ENCODE measurements around the gene FAM111A. TPM values are rescaled to one million over a fixed set of nuclear protein-coding genes. Genes with fewer than 3 reads are reported as not detected.
"Not testable (repeated sequence)": the region's sequence is repeated elsewhere in the genome, so short reads cannot be mapped to it uniquely, and the experiment has no call there.

Gene FAM111A, protein sequence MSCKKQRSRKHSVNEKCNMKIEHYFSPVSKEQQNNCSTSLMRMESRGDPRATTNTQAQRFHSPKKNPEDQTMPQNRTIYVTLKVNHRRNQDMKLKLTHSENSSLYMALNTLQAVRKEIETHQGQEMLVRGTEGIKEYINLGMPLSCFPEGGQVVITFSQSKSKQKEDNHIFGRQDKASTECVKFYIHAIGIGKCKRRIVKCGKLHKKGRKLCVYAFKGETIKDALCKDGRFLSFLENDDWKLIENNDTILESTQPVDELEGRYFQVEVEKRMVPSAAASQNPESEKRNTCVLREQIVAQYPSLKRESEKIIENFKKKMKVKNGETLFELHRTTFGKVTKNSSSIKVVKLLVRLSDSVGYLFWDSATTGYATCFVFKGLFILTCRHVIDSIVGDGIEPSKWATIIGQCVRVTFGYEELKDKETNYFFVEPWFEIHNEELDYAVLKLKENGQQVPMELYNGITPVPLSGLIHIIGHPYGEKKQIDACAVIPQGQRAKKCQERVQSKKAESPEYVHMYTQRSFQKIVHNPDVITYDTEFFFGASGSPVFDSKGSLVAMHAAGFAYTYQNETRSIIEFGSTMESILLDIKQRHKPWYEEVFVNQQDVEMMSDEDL
- 10 to 100 TPM; 32.8 to 34.4 TPM for total RNA-seq
- polyA plus RNA-seq (2013, experiment 1 of 2) = 67.8 TPM
- 79.4 TPM for polyA plus RNA-seq (2013, experiment 2 of 2)
- total RNA-seq = 11.9 to 308 (median 125) reads per million in 172 experiments

DNA sequence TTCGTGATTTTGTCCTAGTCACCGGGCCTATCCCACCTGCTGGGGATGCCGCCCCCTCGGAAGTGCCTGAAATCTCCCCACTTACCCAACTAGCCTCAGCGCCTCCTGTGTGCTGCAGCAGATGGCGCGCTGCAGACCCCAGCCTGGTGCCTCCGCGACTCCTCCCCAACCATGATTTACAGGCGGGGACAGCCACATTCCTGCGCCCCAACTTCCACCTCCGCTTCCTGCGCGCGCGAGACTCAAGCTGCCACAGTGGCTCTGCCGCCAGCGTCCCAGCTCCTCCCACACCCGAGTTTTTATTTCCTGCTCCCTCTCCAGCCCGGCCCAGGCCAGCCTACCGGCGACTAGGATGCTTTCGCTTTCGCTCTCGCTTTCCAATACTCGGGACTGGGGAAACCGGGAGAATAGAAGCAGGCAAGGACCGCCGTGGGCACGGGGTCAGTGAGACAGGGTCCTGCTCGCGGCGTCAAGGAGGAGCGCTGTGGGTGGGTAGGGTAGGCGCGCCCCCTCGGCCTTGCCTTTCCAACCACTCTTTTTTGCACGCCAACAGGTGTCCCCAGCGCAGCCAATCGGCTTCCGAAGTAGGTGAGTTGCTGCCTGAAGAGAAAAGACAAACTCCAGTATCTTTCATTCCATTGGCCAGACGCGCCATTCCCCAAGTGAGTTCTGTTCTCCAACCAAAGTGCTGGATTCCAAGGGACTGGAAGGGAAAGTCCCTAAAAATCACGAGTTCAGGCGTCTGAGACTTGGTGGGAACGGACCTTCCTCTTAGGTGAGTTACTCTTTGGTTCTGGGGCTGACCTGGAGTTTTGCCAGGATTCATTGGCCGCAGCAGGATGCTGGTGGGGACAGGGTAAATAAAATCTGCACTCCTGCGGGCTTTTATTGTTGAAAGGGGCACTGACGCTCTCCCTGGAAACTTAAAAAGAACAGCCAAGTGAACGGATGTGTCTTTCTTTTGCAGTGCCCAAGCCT, at the start of gene FAM111A:
Gene FAM111A, plus strand, starts transcription at position 327 of the 978 bp plus-strand sequence. CDS start 6,017 bp downstream, outside the sequence.
- ChIA-PET POLR2A (interaction anchor here (1.0 to 3.2 kb wide), 8 partner anchors 9 to 37 kb away, joined by 3 to 19 read pairs (median 6); partner anchors contain the start of genes DTX4 and FAM111B), CTCF (interaction anchor here (0.6 to 9.6 kb wide), 7 partner anchors 9 to 85 kb away, joined by 3 to 87 read pairs (median 6); partner anchors contain the start of genes DTX4 and FAM111B)
- peaks cover 37% of the 10 kb centered on the region for H3K36me3 Mint-ChIP-seq (ENCODE audit: low read depth)
- Histone ChIP-seq H3K36me3 (ENCODE audit: insufficient read depth, low read length) (peaks cover 20% of the 10 kb centered on the region), H3K27me3 (ENCODE audit: control insufficient read depth in 1 of 2, insufficient read depth in 2 of 2, low read length in 2 of 2) (no peaks in the 10 kb centered on the region), H3K4me1 (ENCODE audit: insufficient read depth, low read length) (peaks cover 23% of the 10 kb centered on the region), H3K27ac (ENCODE audit: low read depth in 1 of 2, low read length in 2 of 2) (peak within 1 kb of the TSS; percentile 80 to 91), H3K4me3 (ENCODE audit: low read length) (peak within 1 kb of the TSS; percentile 79), H3K9me3 (ENCODE audit: control insufficient read depth in 1 of 2, insufficient read depth in 1 of 2, low read length in 2 of 2) (no peaks in the 10 kb centered on the region)
- peaks cover 50% of the 10 kb centered on the region for H3K4me1 Mint-ChIP-seq (ENCODE audit: low read depth)
- DNase-seq = peak; percentile 67 to 95 (median 82)
- intact Hi-C loops (cut with DNase I, micrococcal nuclease) = loop anchor here (1.0 to 10.0 kb wide), 9 partner anchors 15 to 1818 kb away; partner anchors contain the start of genes LPXN (in 2 of the 2), ZFP91 (in 2 of the 2), FAM111B (in 1 of the 2) and P2RX3 (in 1 of the 2)
- peak; percentile 81 for ATAC-seq (ENCODE audit: poor library complexity)
- TF ChIP-seq, protein P1, sequence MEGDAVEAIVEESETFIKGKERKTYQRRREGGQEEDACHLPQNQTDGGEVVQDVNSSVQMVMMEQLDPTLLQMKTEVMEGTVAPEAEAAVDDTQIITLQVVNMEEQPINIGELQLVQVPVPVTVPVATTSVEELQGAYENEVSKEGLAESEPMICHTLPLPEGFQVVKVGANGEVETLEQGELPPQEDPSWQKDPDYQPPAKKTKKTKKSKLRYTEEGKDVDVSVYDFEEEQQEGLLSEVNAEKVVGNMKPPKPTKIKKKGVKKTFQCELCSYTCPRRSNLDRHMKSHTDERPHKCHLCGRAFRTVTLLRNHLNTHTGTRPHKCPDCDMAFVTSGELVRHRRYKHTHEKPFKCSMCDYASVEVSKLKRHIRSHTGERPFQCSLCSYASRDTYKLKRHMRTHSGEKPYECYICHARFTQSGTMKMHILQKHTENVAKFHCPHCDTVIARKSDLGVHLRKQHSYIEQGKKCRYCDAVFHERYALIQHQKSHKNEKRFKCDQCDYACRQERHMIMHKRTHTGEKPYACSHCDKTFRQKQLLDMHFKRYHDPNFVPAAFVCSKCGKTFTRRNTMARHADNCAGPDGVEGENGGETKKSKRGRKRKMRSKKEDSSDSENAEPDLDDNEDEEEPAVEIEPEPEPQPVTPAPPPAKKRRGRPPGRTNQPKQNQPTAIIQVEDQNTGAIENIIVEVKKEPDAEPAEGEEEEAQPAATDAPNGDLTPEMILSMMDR (IDR thresholded peaks at IDR 0.05) = no peak
- H3K9me3 Mint-ChIP-seq = no peaks in the 10 kb centered on the region
- no peaks in the 10 kb centered on the region for H3K27me3 Mint-ChIP-seq
- peak within 1 kb of the TSS; percentile 90 for H3K27ac Mint-ChIP-seq
- H3K4me3 Mint-ChIP-seq = peak within 1 kb of the TSS; percentile 94

DNA sequence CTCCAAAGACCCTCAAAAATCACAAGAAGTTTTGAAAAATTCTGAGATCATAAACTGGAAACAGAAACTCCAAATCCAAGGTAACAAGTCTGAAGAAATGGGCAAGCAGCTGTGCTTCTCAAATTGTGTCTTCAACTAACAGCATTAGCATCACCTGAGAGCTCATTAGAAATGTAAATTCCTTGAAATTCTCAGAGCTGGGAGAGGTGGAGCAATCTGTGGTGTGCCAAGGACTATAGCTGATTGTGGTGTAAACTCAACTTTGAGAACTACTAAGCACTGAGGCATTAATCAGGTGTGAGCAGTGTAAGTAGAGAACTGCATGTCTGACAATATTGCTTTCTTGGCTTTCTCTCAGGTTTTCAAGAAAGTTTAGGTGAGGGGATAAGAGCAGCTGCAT, 49.1 kb upstream of the FAM111A start:
- POLR2A ChIA-PET; H3K4me1 Mint-ChIP-seq (ENCODE audit: low read depth); H3K36me3 Mint-ChIP-seq (ENCODE audit: low read depth); DNase-seq; H3K4me3 Mint-ChIP-seq; H3K36me3 ChIP-seq (ENCODE audit: insufficient read depth, low read length); H3K9me3 Mint-ChIP-seq; H3K9me3 ChIP-seq (ENCODE audit: control insufficient read depth in 1 of 2, insufficient read depth in 1 of 2, low read length in 2 of 2); H3K27me3 ChIP-seq (ENCODE audit: control insufficient read depth in 1 of 2, insufficient read depth in 2 of 2, low read length in 2 of 2); H3K4me1 ChIP-seq (ENCODE audit: insufficient read depth, low read length); H3K27ac Mint-ChIP-seq; ATAC-seq (ENCODE audit: poor library complexity); H3K4me3 ChIP-seq (ENCODE audit: low read length); H3K27ac ChIP-seq (ENCODE audit: low read depth in 1 of 2, low read length in 2 of 2): not testable (repeated sequence)
- intact Hi-C loops (cut with DNase I, micrococcal nuclease) = loop anchor here in 1 of 2 experiments (10.0 kb wide), 1 partner anchor 191 kb away; no protein-coding TSS in a partner anchor
- peaks cover 19% of the 10 kb centered on the region for H3K27me3 Mint-ChIP-seq
- CTCF ChIA-PET = interaction anchor here (1.0 kb wide), 1 partner anchor 42 kb away, joined by 4 read pairs; no protein-coding TSS in a partner anchor

DNA sequence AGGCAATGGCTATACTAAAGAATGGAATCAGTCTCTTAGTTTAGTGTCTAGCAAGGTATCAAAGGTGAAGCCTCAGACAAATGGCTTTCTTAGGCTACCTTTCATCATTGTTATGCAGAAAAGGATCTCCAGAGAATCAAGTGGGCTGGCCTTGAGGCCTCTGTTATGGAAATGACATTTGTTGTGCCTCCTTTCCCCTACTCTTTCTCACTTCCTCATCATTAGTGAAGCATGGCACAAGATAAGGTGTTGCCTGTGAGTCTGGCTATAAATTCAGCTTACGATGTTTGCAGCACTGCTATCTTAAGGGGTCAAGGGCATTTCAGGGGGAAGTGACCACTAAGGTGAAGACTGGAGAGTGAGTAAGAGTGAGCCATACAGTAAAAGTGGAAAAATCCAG, 47.4 kb upstream of the FAM111A start:
- H3K36me3 Mint-ChIP-seq (ENCODE audit: low read depth); H3K27me3 ChIP-seq (ENCODE audit: control insufficient read depth in 1 of 2, insufficient read depth in 2 of 2, low read length in 2 of 2); H3K4me3 ChIP-seq (ENCODE audit: low read length); H3K27ac ChIP-seq (ENCODE audit: low read depth in 1 of 2, low read length in 2 of 2); H3K4me1 Mint-ChIP-seq (ENCODE audit: low read depth); H3K4me3 Mint-ChIP-seq; H3K27ac Mint-ChIP-seq; H3K9me3 Mint-ChIP-seq; H3K4me1 ChIP-seq (ENCODE audit: insufficient read depth, low read length); H3K36me3 ChIP-seq (ENCODE audit: insufficient read depth, low read length); H3K9me3 ChIP-seq (ENCODE audit: control insufficient read depth in 1 of 2, insufficient read depth in 1 of 2, low read length in 2 of 2); POLR2A ChIA-PET; DNase-seq; ATAC-seq (ENCODE audit: poor library complexity): not testable (repeated sequence)
- intact Hi-C loops (cut with DNase I, micrococcal nuclease) = loop anchor here in 1 of 2 experiments (10.0 kb wide), 1 partner anchor 190 kb away; no protein-coding TSS in a partner anchor
- peaks cover 26% of the 10 kb centered on the region for H3K27me3 Mint-ChIP-seq
- CTCF ChIA-PET = interaction anchor here (3.8 kb wide), 1 partner anchor 41 kb away, joined by 21 read pairs; no protein-coding TSS in a partner anchor

DNA sequence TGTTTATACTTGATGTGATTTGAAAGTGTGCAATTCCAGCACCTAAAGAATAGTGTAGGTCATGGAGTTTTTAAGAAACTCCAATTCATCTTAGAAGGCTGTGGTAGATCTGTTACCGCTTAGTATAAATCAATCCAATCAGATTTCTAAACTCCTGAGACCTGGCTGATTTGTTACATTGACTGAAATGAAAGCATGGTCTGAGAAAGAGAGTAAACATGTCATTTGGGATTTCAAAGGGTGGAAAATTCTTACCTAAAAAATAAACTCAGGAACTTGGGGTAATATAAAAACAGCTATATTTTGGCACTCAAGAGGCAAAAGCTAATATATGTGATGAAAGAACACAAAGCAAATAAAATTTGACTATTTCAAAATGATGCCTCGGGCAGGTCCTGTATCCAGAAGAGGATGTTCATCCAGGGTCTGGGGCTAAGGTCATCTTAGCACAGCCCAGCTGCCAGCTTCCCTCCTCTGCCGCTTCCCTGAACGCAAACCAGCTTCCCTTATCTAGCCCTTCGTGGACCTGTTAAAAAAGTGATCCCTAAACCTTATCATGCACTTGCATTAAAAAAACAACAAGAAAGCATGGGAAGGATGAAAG, 46.6 kb upstream of the FAM111A start:
- ChIA-PET CTCF (interaction anchor here (3.8 kb wide), 1 partner anchor 40 kb away, joined by 21 read pairs; no protein-coding TSS in a partner anchor), POLR2A (interaction anchor here (0.8 kb wide), 1 partner anchor 62 kb away, joined by 4 read pairs; no protein-coding TSS in a partner anchor)
- not testable (repeated sequence) for H3K27ac ChIP-seq (ENCODE audit: low read depth in 1 of 2, low read length in 2 of 2); H3K9me3 ChIP-seq (ENCODE audit: control insufficient read depth in 1 of 2, insufficient read depth in 1 of 2, low read length in 2 of 2); ATAC-seq (ENCODE audit: poor library complexity); H3K27ac Mint-ChIP-seq; H3K4me3 Mint-ChIP-seq; H3K36me3 Mint-ChIP-seq (ENCODE audit: low read depth); H3K4me3 ChIP-seq (ENCODE audit: low read length); H3K27me3 ChIP-seq (ENCODE audit: control insufficient read depth in 1 of 2, insufficient read depth in 2 of 2, low read length in 2 of 2); H3K9me3 Mint-ChIP-seq; H3K4me1 ChIP-seq (ENCODE audit: insufficient read depth, low read length); H3K4me1 Mint-ChIP-seq (ENCODE audit: low read depth); H3K36me3 ChIP-seq (ENCODE audit: insufficient read depth, low read length); DNase-seq
- peaks cover 33% of the 10 kb centered on the region for H3K27me3 Mint-ChIP-seq
- intact Hi-C loops (cut with DNase I, micrococcal nuclease) = loop anchor here in 1 of 2 experiments (10.0 kb wide), 1 partner anchor 189 kb away; no protein-coding TSS in a partner anchor
